Measurements from ENCODE around the gene CRIP1. TPM values are rescaled to one million over a fixed set of nuclear protein-coding genes. Genes with fewer than 3 reads are reported as not detected.

The CRIP1 gene
- total RNA-seq, 1 donor from 2014 or later: 5.1 TPM

GRCh38 chr14:105500036-105500725 is 13.5 kb downstream of the CRIP1 start:
- H3K4me3 Mint-ChIP-seq (ENCODE audit: low read depth): no peak overlapping the region
- H3K27me3 Mint-ChIP-seq: peaks cover 3% of the 10 kb centered on the region
- no peaks in the 10 kb centered on the region for H3K4me1 Mint-ChIP-seq (ENCODE audit: low read depth)
- no peak for DNase-seq (ENCODE audit: low spot score, unreplicated experiment)
- TF ChIP-seq, protein P1, sequence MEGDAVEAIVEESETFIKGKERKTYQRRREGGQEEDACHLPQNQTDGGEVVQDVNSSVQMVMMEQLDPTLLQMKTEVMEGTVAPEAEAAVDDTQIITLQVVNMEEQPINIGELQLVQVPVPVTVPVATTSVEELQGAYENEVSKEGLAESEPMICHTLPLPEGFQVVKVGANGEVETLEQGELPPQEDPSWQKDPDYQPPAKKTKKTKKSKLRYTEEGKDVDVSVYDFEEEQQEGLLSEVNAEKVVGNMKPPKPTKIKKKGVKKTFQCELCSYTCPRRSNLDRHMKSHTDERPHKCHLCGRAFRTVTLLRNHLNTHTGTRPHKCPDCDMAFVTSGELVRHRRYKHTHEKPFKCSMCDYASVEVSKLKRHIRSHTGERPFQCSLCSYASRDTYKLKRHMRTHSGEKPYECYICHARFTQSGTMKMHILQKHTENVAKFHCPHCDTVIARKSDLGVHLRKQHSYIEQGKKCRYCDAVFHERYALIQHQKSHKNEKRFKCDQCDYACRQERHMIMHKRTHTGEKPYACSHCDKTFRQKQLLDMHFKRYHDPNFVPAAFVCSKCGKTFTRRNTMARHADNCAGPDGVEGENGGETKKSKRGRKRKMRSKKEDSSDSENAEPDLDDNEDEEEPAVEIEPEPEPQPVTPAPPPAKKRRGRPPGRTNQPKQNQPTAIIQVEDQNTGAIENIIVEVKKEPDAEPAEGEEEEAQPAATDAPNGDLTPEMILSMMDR (IDR thresholded peaks at IDR 0.05; ENCODE audit: unreplicated experiment): no peak
- H3K9me3 Mint-ChIP-seq (ENCODE audit: low read depth): no peaks in the 10 kb centered on the region
- no peak overlapping the region for H3K27ac Mint-ChIP-seq
- H3K36me3 Mint-ChIP-seq (ENCODE audit: insufficient read depth): no peaks in the 10 kb centered on the region

DNA sequence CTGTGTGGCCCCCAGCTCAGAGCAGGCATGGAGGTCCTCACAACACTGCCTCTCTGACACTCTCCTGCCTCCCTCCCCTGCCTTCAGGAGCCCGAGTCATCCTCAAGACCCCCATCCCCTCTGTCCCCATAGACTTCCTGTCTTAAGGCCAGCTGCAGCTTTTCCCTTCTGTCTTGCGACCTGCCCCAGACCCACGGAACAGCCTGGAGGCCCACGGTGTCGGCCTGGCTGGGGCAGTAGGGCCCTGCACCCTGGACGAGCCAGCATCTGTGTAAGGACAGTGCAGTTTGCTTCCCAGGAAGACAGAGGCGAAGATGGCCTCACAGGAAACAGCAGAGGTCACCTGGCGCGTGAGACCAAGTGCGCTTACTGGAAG is 14.0 kb downstream of the CRIP1 start:
- Mint-ChIP-seq H3K4me1 (ENCODE audit: low read depth) (no peaks in the 10 kb centered on the region), H3K27me3 (peaks cover 3% of the 10 kb centered on the region), H3K9me3 (ENCODE audit: low read depth) (no peaks in the 10 kb centered on the region), H3K36me3 (ENCODE audit: insufficient read depth) (no peaks in the 10 kb centered on the region), H3K4me3 (ENCODE audit: low read depth) (no peak overlapping the region), H3K27ac (no peak overlapping the region)
- TF ChIP-seq, protein P1 (IDR thresholded peaks at IDR 0.05; ENCODE audit: unreplicated experiment): no peak
- DNase-seq (ENCODE audit: low spot score, unreplicated experiment): no peak

GRCh38 chr14:105501504-105502291 is 15.0 kb downstream of the CRIP1 start:
- DNase-seq (ENCODE audit: low spot score, unreplicated experiment): no peak
- TF ChIP-seq, protein P1 (IDR thresholded peaks at IDR 0.05; ENCODE audit: unreplicated experiment): no peak
- no peaks in the 10 kb centered on the region for H3K9me3 Mint-ChIP-seq (ENCODE audit: low read depth)

GRCh38 chr14:105502446-105503295 is 16.0 kb downstream of the CRIP1 start:
- TF ChIP-seq, protein P1 (IDR thresholded peaks at IDR 0.05; ENCODE audit: unreplicated experiment): no peak
- DNase-seq (ENCODE audit: low spot score, unreplicated experiment): no peak
- Mint-ChIP-seq H3K9me3 (ENCODE audit: low read depth) (no peaks in the 10 kb centered on the region), H3K27me3 (peaks cover 6% of the 10 kb centered on the region), H3K4me3 (ENCODE audit: low read depth) (no peak overlapping the region), H3K27ac (no peak overlapping the region), H3K36me3 (ENCODE audit: insufficient read depth) (no peaks in the 10 kb centered on the region), H3K4me1 (ENCODE audit: low read depth) (no peaks in the 10 kb centered on the region)

More at GRCh38 chr14:105501504-105502291, 15.0 kb downstream of the CRIP1 start:
- no peaks in the 10 kb centered on the region for H3K36me3 Mint-ChIP-seq (ENCODE audit: insufficient read depth)
- H3K27ac Mint-ChIP-seq: no peak overlapping the region
- H3K4me3 Mint-ChIP-seq (ENCODE audit: low read depth): no peak overlapping the region
- H3K4me1 Mint-ChIP-seq (ENCODE audit: low read depth): no peaks in the 10 kb centered on the region
- peaks cover 3% of the 10 kb centered on the region for H3K27me3 Mint-ChIP-seq

- Mint-ChIP-seq H3K27me3 (peaks cover 11% of the 10 kb centered on the region), H3K4me1 (ENCODE audit: low read depth) (no peaks in the 10 kb centered on the region), H3K27ac (no peak overlapping the region), H3K9me3 (ENCODE audit: low read depth) (no peaks in the 10 kb centered on the region), H3K4me3 (ENCODE audit: low read depth) (no peak overlapping the region), H3K36me3 (ENCODE audit: insufficient read depth) (no peaks in the 10 kb centered on the region)
- TF ChIP-seq, protein P1 (IDR thresholded peaks at IDR 0.05; ENCODE audit: unreplicated experiment): no peak
- no peak for DNase-seq (ENCODE audit: low spot score, unreplicated experiment)
Observed at GRCh38 chr14:105503296-105503640, 16.6 kb downstream of the CRIP1 start.

All from progenitor cell of endocrine pancreas (in vitro differentiated cells).